ENCODE measurements around the gene LPP. TPM values are rescaled to one million over a fixed set of nuclear protein-coding genes. Genes with fewer than 3 reads are reported as not detected.

The LPP gene
- polyA plus RNA-seq, 1 donor (not counting 4 experiments of a cell fraction or from before 2014, with no cell fraction given), result 16.0 TPM

- Histone ChIP-seq H3K4me3 (ENCODE audit: control insufficient read depth in 2 of 3, extremely low read depth in 1 of 3, insufficient read depth in 2 of 3, low read depth in 1 of 3, low read length in 3 of 3) (no peak overlapping the region), H3K4me1 (ENCODE audit: control insufficient read depth, extremely low read depth, insufficient read depth, low read length) (no peaks in the 10 kb centered on the region), H3K27me3 (ENCODE audit: control insufficient read depth, extremely low read depth, insufficient read depth, low read length) (no peaks in the 10 kb centered on the region), H3K27ac (ENCODE audit: control insufficient read depth, insufficient read depth, low read length) (no peak overlapping the region), H3K4me2 (ENCODE audit: control insufficient read depth, extremely low read depth, insufficient read depth, low read depth, low read length) (no peak overlapping the region), H3K9me1 (ENCODE audit: control insufficient read depth, extremely low read depth, insufficient read depth, low read length) (no peaks in the 10 kb centered on the region), H3K9me3 (ENCODE audit: control insufficient read depth, low read depth, low read length) (no peaks in the 10 kb centered on the region), H3K79me2 (ENCODE audit: control insufficient read depth, insufficient read depth, low read length) (no peaks in the 10 kb centered on the region), H3K9ac (ENCODE audit: control insufficient read depth, extremely low read depth, insufficient read depth, low read length) (no peak overlapping the region), H2AFZ (ENCODE audit: control insufficient read depth, low read length) (no peak overlapping the region), H3K36me3 (ENCODE audit: control insufficient read depth in 2 of 2, extremely low read depth in 1 of 2, insufficient read depth in 2 of 2, low read length in 2 of 2) (no peaks in the 10 kb centered on the region), H4K20me1 (ENCODE audit: control insufficient read depth, extremely low read depth, insufficient read depth, low read length) (no peaks in the 10 kb centered on the region)
- dilution Hi-C loops (cut with MboI; ENCODE audit: extremely low pct_ligation_motif_present, low sequenced_read_pairs), result no loop called here
- FAIRE-seq, result no peak
- no peak for DNase-seq (ENCODE audit: low read depth, low spot score)
- TF ChIP-seq EZH2 (IDR thresholded peaks at IDR 0.05; ENCODE audit: low read length), result no peak
- no peak for TF ChIP-seq CTCF (optimal IDR thresholded peaks at IDR 0.05 in 1 of 3, IDR thresholded peaks at IDR 0.05 in 1 of 3, conservative IDR thresholded peaks at IDR 0.05 in 1 of 3; ENCODE audit: extremely low read depth in 1 of 3, insufficient read depth in 2 of 3, low read length in 3 of 3)
Measured at GRCh38 chr3:188913084-188913483, 759.1 kb downstream of the LPP start.

GRCh38 chr3:188914552-188914951 lies 760.6 kb downstream of the LPP start:
- H3K27ac ChIP-seq (ENCODE audit: control insufficient read depth, insufficient read depth, low read length), result no peak overlapping the region
- no peaks in the 10 kb centered on the region for H3K9me3 ChIP-seq (ENCODE audit: control insufficient read depth, low read depth, low read length)
- no peak overlapping the region for H3K4me3 ChIP-seq (ENCODE audit: control insufficient read depth in 2 of 3, extremely low read depth in 1 of 3, insufficient read depth in 2 of 3, low read depth in 1 of 3, low read length in 3 of 3)
- no peaks in the 10 kb centered on the region for H3K9me1 ChIP-seq (ENCODE audit: control insufficient read depth, extremely low read depth, insufficient read depth, low read length)
- H3K4me2 ChIP-seq (ENCODE audit: control insufficient read depth, extremely low read depth, insufficient read depth, low read depth, low read length), result no peak overlapping the region
- dilution Hi-C loops (cut with MboI; ENCODE audit: extremely low pct_ligation_motif_present, low sequenced_read_pairs), result no loop called here
- H3K9ac ChIP-seq (ENCODE audit: control insufficient read depth, extremely low read depth, insufficient read depth, low read length), result no peak overlapping the region
- H3K79me2 ChIP-seq (ENCODE audit: control insufficient read depth, insufficient read depth, low read length), result no peaks in the 10 kb centered on the region
- H3K27me3 ChIP-seq (ENCODE audit: control insufficient read depth, extremely low read depth, insufficient read depth, low read length), result no peaks in the 10 kb centered on the region
- DNase-seq (ENCODE audit: low read depth, low spot score) (no peak), FAIRE-seq (no peak)
- H4K20me1 ChIP-seq (ENCODE audit: control insufficient read depth, extremely low read depth, insufficient read depth, low read length), result no peaks in the 10 kb centered on the region
- H3K4me1 ChIP-seq (ENCODE audit: control insufficient read depth, extremely low read depth, insufficient read depth, low read length), result no peaks in the 10 kb centered on the region
- H2AFZ ChIP-seq (ENCODE audit: control insufficient read depth, low read length), result no peak overlapping the region
- H3K36me3 ChIP-seq (ENCODE audit: control insufficient read depth in 2 of 2, extremely low read depth in 1 of 2, insufficient read depth in 2 of 2, low read length in 2 of 2), result no peaks in the 10 kb centered on the region
- TF ChIP-seq EZH2 (IDR thresholded peaks at IDR 0.05; ENCODE audit: low read length), result no peak
- no peak for TF ChIP-seq CTCF (optimal IDR thresholded peaks at IDR 0.05 in 1 of 3, IDR thresholded peaks at IDR 0.05 in 1 of 3, conservative IDR thresholded peaks at IDR 0.05 in 1 of 3; ENCODE audit: extremely low read depth in 1 of 3, insufficient read depth in 2 of 3, low read length in 3 of 3)

Data from keratinocyte (primary cell).